Endothelial cell (in vitro differentiated cells): Measurements from ENCODE around the gene PPP6C. TPM values are rescaled to one million over a fixed set of nuclear protein-coding genes. Genes with fewer than 3 reads are reported as not detected.
A peak's percentile ranks its signal among the peaks of the same experiment; 100 is the strongest.
"Not testable (repeated sequence)": the region's sequence is repeated elsewhere in the genome, so short reads cannot be mapped to it uniquely, and the experiment has no call there.

Experiments used
- DNase-seq: peaks from one replicate; pipeline ENCODE4 v3.0.0; 2021; ENCODE audit warnings: low spot score
- H3K27ac Mint-ChIP-seq: one replicate; pipeline ENCODE4 v1.8.0; 2021; ENCODE audit warnings: mixed read lengths, inconsistent platforms; ENCODE audit not compliant: unreplicated experiment
- H3K27me3 Mint-ChIP-seq: one replicate; pipeline ENCODE4 v1.8.0; 2021; ENCODE audit warnings: mild to moderate bottlenecking, moderate library complexity, mixed read lengths, inconsistent platforms; ENCODE audit not compliant: unreplicated experiment
- H3K36me3 Mint-ChIP-seq: one replicate; pipeline ENCODE4 v1.8.0; 2021; ENCODE audit warnings: mild to moderate bottlenecking, low read depth, mixed read lengths, inconsistent platforms; ENCODE audit not compliant: unreplicated experiment
- H3K4me1 Mint-ChIP-seq: one replicate; pipeline ENCODE4 v1.8.0; 2021; ENCODE audit warnings: mild to moderate bottlenecking, mixed read lengths, inconsistent platforms; ENCODE audit not compliant: unreplicated experiment
- H3K4me3 Mint-ChIP-seq: one replicate; pipeline ENCODE4 v1.8.0; 2021; ENCODE audit warnings: mild to moderate bottlenecking, mixed read lengths, inconsistent platforms; ENCODE audit not compliant: unreplicated experiment
- H3K9me3 Mint-ChIP-seq: one replicate; pipeline ENCODE4 v1.8.0; 2021; ENCODE audit warnings: mixed read lengths, inconsistent platforms; ENCODE audit not compliant: unreplicated experiment
- total RNA-seq: library from RNA; stranded (reverse); fragmentation: NEBNext Ultra II Directional; extraction: Animal tissue kit (Norgen Biotek cat#: 25700); gene quantifications from one replicate; pipeline ENCODE4 v1.2.1, GENCODE V29; 2021; ENCODE audit not compliant: unreplicated experiment
- TF ChIP-seq, protein P1 (sequence below): fragments of 200-600 bp; sonication (generic); IDR thresholded peaks from one replicate; pipeline ENCODE4 v1.5.0; 2021; ENCODE audit warnings: antibody characterized with exemption; ENCODE audit not compliant: unreplicated experiment

The PPP6C gene
- total RNA-seq, 1 donor from 2014 or later, result 46.0 TPM

DNA sequence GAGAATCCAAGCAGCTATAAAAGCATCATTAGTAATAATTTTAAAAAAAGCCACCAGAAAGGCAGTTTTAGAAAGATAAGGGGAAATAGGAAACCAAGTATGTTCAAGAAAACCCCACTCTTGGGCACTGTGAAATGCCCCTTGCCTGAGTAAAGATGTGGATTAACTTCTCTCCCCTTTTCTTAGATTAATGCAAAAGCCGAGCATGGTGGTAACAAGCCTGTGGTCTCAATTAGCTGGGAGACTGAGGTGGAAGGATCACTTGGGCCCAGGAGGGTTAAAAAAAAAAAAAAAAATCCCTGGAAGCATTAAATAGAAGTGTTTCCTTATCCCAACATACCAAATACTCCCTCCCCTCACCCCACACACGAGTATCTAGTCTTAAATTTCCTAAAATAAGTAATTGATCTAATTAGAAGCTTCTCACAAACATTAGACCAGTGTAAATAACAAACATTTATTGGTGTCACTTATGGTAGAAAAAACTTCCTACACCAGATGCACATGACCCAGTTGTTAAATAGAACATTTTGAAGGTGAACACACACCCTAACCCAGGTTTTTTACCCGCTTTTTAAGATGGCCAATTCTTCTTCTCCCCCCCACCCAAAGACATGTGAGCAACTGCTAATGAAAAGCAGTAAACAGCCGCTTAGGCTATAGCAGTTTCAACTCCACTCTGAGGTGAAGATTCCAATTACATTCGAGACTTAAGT lies 46.4 kb upstream of the PPP6C start:
- peaks cover 37% of the 10 kb centered on the region for H3K4me1 Mint-ChIP-seq
- TF ChIP-seq, protein P1, sequence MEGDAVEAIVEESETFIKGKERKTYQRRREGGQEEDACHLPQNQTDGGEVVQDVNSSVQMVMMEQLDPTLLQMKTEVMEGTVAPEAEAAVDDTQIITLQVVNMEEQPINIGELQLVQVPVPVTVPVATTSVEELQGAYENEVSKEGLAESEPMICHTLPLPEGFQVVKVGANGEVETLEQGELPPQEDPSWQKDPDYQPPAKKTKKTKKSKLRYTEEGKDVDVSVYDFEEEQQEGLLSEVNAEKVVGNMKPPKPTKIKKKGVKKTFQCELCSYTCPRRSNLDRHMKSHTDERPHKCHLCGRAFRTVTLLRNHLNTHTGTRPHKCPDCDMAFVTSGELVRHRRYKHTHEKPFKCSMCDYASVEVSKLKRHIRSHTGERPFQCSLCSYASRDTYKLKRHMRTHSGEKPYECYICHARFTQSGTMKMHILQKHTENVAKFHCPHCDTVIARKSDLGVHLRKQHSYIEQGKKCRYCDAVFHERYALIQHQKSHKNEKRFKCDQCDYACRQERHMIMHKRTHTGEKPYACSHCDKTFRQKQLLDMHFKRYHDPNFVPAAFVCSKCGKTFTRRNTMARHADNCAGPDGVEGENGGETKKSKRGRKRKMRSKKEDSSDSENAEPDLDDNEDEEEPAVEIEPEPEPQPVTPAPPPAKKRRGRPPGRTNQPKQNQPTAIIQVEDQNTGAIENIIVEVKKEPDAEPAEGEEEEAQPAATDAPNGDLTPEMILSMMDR, result no peak
- no peak overlapping the region for H3K27ac Mint-ChIP-seq
- H3K27me3 Mint-ChIP-seq, result peaks cover 5% of the 10 kb centered on the region
- no peak for DNase-seq
- H3K9me3 Mint-ChIP-seq, result no peaks in the 10 kb centered on the region
- peaks cover 38% of the 10 kb centered on the region for H3K36me3 Mint-ChIP-seq
- peak overlapping the region; percentile 72 for H3K4me3 Mint-ChIP-seq

DNA sequence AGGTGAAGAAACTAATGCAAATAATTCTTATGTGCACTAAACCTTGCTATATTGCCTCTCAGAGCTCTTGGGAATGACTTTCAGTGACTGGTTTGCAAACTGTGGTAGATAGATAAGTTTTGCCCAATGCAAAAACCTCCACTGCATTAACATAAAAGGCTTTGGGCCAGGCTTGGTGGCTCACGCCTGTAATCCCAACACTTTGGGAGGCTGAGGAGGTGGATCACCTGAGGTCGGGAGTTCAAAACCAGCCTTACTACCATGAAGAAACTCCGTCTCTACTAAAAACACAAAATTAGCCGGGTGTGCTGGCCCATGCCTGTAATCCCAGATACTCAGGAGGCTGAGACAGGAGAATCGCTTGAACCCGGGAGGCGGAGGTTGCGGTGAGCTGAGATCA lies 44.5 kb upstream of the PPP6C start:
- H3K36me3 Mint-ChIP-seq, result peaks cover 35% of the 10 kb centered on the region
- not testable (repeated sequence) for H3K27me3 Mint-ChIP-seq, DNase-seq, H3K9me3 Mint-ChIP-seq, H3K27ac Mint-ChIP-seq, H3K4me3 Mint-ChIP-seq
- peaks cover 30% of the 10 kb centered on the region for H3K4me1 Mint-ChIP-seq

DNA sequence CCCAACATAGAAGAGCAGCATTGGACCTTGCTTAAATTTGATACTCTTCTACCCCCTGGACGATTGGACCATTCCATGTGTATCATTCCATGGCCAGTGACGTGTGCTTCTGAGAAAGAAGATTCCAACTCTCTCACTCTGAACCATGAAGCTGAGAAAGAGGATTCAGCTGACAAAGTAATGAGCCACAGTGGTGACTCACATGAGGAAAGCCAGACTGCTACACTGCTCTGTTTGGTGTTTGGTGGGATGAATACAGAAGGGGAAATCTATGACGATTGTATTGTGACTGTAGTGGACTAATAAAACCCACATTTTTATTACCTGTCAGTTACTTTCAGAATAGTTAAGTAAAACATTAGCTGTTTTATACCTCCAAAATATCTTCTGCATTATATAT lies 44.1 kb upstream of the PPP6C start:
- no peaks in the 10 kb centered on the region for H3K27me3 Mint-ChIP-seq
- H3K27ac Mint-ChIP-seq, result no peak overlapping the region
- TF ChIP-seq, protein P1, result no peak
- H3K36me3 Mint-ChIP-seq, result peaks cover 31% of the 10 kb centered on the region
- no peak for DNase-seq
- H3K4me3 Mint-ChIP-seq, result no peak overlapping the region
- H3K9me3 Mint-ChIP-seq, result no peaks in the 10 kb centered on the region
- H3K4me1 Mint-ChIP-seq, result peaks cover 26% of the 10 kb centered on the region

DNA sequence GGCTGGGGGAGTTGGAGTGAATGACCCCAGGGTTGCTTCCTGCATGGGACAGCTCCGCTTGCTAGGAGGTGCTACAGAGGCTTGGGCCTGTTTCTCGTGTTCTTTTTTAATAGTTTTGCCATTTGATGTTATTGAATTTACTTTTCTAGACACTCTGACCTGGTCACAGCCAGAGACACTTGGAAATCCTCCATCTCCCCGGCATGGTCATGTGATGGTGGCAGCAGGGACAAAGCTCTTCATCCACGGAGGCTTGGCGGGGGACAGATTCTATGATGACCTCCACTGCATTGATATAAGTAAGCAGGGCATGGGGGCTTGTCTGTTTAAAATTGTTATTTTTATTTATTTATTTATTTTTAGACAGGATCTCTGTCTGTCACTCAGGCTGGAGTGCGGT lies 38.2 kb upstream of the PPP6C start:
- TF ChIP-seq, protein P1, result no peak
- no peak overlapping the region for H3K4me3 Mint-ChIP-seq

DNA sequence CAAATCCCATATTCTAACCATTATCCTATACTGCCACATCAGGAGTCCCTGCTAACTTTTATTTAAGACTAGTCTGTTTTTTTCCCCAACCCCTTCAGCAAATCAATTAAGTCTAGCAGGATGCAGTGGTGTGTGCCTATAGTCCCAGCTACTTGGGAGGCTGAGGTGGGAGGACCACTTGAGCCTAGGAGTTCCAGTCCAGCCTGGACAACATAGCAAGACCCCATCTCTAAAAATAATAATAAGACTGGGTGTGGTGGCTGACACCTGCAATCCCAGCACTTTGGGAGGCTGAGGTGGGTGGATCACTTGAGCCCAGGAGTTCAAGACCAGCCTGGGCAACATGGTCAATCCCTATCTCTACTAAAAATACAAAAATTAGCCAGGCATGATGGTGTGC lies 35.3 kb upstream of the PPP6C start:
- H3K36me3 Mint-ChIP-seq, H3K4me1 Mint-ChIP-seq: not testable (repeated sequence)

More for the DNA sequence above, 38.2 kb upstream of the PPP6C start:
- Mint-ChIP-seq H3K27me3 (no peaks in the 10 kb centered on the region), H3K27ac (no peak overlapping the region), H3K36me3 (peaks cover 3% of the 10 kb centered on the region), H3K9me3 (no peaks in the 10 kb centered on the region), H3K4me1 (no peaks in the 10 kb centered on the region)
- DNase-seq, result no peak

DNA sequence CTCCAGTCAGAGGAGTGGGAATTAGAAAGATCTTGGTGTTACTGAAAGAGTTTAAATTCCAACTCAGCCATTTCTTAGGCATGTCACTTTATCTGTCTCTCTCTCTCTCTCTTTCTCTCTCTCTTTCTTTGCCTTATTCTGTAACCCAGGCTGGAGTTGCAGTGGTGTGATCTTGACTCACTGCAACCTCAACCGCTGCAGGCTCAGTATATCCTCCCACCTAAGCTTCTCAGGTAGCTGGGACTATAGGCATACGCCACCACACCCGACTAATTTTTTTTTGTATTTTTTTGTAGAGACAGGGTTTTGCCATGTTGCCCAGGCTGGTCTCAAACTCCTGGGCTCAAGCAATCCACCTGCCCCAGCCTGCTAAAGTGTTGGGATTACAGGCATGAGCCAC lies 29.0 kb upstream of the PPP6C start:
- H3K4me3 Mint-ChIP-seq, result no peak overlapping the region
- H3K9me3 Mint-ChIP-seq, result no peaks in the 10 kb centered on the region
- peaks cover 2% of the 10 kb centered on the region for H3K27me3 Mint-ChIP-seq

More for the DNA sequence above, 35.3 kb upstream of the PPP6C start:
- H3K4me3 Mint-ChIP-seq, DNase-seq, H3K9me3 Mint-ChIP-seq, H3K27me3 Mint-ChIP-seq, H3K27ac Mint-ChIP-seq: not testable (repeated sequence)

More for the DNA sequence above, 29.0 kb upstream of the PPP6C start:
- no peak for DNase-seq
- Mint-ChIP-seq H3K36me3 (peaks cover 4% of the 10 kb centered on the region), H3K4me1 (no peaks in the 10 kb centered on the region), H3K27ac (no peak overlapping the region)
- TF ChIP-seq, protein P1, result no peak
